ENCODE measurements around the gene ITGAD.
"Not testable (repeated sequence)": the region's sequence is repeated elsewhere in the genome, so short reads cannot be mapped to it uniquely, and the experiment has no call there.

The ITGAD gene

DNA sequence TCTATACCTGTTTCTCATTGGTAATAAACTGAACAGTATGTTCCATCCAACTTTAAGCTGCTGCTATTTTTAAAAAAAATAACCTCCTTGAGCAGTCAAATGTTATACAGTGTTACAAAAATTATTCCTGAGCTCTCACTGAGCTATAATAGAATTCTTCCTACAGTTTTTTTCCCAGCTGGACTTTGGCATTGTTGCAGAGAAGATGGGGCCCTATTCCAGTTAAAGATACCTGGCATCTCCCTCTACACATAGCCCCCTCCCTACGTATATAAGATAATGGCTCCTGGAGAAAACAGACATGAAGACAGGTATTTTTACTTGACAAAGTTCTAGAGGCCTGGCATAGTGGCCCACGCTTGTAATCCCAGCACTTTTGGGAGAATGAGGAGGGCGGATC lies 36.7 kb downstream of the ITGAD start:
- DNase-seq (ENCODE audit: low read depth in 2 of 2): no peak

DNA sequence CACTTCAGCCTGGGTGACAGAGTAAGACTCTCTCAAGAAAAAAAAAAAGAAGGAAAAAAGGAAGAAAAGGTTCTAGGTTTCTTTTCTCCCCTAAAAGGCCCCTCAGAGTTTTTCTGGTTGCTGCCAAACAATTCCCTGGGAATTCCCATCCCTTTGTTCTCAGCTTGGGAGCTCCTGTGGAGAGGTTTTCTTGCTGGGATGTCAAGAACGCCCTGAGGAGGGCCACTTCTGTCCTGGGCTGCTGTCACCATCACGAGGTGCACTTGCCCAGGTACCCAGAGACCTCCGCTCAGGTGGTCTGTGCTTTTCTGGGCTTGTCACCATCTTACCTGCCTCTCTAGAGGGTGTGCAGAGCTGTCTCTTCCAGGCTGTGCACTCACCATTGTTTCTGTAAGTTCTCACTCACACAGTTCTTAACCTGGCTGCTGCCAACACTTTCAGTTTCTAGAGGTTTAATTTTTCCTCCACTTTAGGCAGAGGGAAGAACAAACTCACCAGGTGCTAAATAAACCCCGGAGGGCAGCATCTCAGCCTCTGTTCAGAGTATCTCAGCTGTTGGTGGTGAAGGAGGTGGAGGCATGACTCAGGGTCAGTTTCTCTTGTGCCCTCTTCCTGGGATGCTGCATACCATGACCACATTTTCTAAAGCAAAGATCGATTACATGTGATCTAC lies 37.4 kb downstream of the ITGAD start:
- no peak for DNase-seq (ENCODE audit: low read depth in 2 of 2)

DNA sequence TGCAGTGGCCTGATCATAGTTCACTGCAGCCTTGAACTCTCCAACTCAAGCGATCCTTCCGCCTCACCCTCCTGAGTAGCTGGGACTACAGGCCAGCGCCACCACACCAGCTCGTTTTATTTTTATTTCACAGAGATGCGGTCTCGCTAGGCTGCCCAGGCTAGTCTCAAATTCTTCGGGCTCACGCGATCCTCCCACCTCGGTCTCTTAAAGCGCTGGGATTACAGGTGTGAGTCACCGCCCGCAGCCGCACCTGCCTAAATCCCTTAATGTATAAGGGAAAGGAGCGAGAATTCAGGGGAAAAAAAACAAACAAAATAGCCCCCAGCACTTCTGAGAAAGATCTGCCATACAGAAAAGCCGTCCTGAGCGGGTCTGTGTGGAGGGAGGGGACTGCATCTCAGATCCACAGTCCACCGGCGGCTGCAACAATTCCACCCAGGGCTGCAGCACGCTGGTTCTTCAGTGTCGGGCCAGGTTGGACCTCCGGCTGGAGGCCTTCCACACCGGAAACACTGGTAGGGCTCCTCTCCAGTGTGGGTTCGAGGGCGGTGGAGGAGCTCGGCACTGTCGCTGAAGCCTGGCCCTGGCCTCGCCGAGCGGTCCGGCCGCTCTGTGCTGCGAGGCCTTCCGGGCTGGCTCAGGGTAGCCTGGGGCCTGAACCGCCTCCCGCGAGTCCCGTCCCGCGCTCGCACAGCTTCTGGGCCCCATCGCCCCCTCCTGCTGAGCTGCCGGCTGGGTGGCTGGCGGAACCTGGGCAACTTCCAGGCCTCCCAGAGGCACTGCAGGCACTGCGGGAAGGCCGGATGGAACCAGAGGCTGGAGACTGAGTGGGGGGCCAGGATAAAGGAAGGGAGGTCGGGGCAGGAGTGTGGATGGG lies 42.4 kb downstream of the ITGAD start:
- DNase-seq (ENCODE audit: low read depth in 2 of 2): no peak

DNA sequence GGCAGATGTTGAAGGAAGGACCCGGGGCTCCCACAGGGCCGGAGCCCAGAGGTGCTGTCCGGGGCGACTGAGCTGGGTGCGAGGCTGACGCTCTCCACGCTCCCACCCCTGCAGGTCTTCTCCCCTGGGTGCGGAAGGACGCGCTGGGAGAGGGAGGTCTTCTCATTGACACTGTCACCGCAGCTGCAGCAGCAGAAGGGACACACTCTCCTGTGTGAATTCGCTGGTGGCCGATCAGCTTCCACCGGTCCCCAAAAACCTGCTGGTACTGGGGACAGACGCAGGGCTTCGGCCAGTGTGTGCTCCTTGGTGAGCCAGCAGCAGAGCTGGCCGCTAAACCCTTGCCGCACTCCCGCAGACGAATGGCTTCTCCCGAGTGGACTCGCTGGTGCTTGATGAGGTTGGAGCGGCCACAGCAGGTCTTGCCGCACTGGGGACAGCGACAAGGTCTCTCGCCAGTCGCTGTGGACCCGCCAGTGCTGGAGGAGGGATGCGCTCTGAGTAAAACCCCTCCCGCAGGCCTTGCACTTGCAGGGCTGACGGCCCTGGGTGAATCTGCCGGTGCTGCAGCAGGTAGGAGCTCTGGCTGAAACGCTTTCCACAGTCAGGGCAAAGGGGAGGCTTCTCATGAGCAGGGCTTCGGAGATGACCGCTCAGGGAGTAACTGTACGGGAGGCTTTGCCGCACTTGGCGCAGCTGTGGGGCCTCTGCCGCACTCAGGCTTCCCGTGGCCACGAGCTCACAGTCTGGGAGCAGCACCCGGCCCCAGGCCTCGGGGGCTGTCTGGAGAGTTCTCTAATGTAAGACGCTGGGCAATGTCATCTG lies 43.3 kb downstream of the ITGAD start:
- no peak for DNase-seq (ENCODE audit: low read depth in 2 of 2)

DNA sequence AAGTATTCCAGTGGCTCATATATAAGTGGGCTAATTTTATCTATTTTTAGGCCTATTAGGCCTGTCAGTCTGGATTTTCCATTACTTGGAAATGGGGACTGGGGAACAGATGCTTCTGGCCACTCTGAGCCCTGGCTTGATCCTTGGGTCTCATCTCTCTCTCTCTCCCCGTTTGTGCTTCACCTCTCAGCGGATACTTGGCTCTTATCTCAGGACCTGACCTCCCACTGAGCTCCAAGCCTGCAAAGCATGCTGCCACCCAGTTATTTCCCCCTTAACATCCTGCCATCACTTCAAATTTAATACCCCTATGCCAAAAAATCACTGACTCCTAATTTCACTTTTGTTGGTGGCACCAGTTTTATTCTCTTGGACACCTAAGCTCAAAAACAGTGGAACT lies 45.3 kb downstream of the ITGAD start:
- DNase-seq (ENCODE audit: low read depth in 2 of 2): no peak

DNA sequence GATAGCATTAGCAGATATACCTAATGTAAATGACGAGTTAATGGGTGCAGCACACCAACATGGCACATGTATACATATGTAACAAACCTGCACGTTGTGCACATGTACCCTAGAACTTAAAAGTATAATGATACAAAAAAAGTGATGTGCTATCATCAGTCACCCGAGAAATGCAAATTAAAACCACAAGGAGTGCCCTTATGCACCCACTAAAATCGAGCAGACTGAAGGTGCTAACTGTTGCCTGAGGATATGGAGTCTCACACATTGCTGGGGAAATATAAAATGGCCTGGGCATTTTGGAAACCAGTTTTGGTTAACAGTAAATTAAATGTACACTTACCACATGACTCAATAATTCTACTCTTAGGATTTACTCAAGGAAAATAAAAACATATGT lies 45.9 kb downstream of the ITGAD start:
- DNase-seq (ENCODE audit: low read depth in 2 of 2): not testable (repeated sequence)

DNA sequence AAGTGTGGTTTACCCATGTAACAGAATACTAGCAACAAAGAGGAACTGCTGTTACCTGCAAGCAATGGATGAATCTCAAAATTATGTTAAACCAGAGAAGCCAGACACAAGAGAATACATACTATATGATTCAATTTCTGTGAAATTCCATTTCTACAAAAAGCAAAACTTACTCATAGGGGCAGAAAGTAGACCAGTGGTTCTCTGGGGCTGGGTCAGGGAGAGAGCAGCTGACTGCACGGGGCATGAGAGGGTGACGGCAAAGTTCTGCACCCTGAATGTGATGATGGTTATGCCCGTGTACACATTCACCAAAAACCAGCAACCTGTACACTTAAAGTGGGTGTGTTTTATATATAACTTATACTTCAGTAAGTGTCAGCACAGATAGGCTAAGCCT lies 46.4 kb downstream of the ITGAD start:
- no peak for DNase-seq (ENCODE audit: low read depth in 2 of 2)

DNA sequence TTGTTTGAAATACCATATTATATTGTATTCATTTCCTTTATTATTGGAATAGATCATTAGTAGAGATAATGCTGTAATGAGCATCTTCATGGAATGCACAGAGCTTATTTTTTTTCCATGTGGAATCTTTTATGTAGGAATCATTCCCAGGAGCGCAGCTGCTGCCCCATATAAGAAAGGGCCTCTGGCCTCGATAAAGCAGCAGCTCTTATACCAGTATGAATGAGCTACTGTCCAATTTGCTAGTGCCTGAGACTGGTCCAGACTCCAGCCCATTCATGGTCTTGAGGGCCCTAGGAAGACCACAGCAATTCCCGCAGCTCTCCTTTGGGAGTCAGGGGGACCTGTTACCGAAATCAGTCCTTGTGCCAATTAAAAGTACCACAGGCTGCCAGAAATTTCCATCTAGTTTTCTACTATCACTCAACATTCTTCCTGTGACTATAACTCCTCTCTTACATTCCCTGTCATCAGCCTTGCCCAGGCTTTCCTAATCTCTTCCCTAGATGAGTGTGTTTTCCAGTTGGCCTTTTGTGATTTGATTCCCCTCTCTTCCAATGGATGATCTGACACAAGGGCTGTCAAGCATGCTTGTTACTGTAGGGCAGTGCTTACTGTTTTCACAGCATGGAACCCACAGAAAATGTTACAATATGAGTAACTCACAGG lies 47.5 kb downstream of the ITGAD start:
- no peak for DNase-seq (ENCODE audit: low read depth in 2 of 2)

DNA sequence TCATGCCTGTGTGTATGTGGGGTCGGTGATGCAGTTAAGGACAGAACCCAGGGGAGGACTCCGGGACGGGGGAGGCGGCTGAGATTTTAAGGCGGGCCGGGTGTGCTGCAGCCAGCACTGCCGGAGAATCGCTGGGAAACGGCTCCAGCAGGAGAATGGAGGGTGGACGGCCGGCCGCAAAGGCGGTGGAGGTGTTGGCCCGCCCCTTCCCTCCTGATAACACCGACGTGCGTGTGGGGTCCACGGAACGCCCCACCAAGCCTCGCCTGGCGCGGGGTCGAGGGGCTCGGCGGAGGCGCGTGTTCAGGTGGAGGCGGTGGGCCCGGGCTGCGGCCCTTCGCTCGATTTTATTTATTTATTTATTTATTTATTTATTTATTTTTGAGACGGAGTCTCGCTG lies 48.8 kb downstream of the ITGAD start:
- DNase-seq (ENCODE audit: low read depth in 2 of 2): no peak

DNA sequence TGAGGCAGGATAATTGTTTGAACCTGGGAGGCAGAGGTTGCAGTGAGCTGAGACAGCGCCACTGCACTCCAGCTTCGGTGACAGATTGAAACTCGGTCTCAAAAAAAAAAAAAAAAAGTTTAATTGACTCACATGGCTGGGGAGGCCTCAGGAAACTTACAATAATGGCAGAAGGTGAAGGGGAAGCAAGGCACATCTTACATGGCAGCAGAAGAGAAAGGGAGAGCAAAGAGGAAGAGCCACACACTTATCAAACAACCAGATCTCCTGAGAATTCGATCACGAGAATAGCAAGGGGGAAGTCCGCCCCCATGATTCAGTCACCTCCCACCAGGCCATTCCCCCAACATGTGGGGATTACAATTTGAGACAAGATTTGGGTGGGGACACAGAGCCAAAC lies 52.8 kb downstream of the ITGAD start:
- not testable (repeated sequence) for DNase-seq (ENCODE audit: low read depth in 2 of 2)

DNA sequence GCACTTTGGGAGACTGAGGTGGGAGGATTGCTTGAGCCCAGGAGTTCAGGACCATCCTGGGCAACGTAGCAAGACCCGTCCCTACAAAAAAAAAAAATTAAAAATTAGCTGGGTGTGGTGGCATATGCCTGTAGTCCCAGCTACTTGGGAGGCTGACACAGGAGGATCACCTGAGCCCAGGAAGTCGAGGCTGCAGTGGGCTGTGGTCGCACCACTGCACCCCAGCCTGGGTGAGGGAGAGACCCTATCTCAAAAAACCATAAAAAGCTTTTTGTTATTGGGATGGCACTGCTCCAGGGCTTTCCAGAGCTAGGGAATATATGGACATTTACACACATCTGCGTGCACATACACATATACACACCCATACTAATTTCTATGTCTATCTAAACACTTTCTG lies 58.1 kb downstream of the ITGAD start:
- no peak for DNase-seq (ENCODE audit: low read depth in 2 of 2)

DNA sequence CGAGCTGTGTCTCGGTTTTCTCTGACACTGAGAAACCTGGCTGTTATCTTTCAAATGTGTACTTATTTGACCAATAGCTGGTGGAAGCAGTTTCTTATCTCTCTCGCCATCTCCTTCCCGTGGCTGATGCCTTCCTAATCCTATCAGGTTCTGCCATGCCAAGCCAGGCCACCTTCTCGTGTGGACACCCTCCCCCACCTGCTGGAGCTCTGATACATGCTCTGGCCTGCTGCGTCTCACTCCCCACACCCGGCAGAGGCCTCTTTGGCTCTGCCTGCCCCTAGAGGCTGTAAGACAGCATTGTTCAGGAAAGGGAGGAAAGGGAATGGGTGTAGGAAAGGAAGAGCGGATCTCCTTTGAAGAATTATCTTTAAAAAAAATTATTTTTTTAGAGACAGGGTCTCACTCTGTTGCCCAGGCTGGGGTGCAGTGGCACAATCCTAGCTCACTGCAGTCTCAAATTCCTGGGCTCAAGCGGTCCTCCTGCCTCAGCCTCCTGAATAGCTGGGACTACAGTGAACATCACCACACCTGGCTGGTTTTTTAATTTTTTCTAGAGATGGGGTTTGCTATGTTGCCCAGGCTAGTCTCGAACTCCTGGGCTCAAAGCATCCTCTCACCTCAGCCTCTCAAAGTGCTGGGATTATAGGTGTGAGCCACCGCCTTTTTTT lies 58.7 kb downstream of the ITGAD start:
- peak in 1 of 2 experiments; percentile 48 for DNase-seq (ENCODE audit: low read depth in 2 of 2)

DNA sequence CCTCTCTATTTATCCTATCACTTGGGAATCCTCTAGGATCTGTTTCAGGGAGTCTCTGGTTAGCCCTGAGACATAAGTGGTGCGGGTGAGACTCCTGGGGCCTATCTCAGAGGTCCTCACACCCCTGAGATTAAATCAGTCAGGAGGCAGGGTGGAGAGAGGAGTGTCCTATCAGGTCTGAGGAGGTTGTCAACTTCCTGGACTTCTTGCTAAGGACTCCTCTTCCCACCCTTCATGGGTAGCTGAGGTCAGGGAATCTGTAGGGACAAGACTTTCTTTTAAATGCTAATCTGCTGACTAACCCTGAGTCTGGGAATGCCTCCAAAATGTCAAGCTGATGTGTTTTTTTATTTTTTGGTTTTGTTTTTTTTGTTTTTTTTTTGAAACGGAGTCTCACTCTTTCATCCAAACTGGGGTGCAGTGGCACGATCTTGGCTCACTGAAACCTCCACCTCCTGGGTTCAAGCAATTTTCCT lies 59.5 kb downstream of the ITGAD start:
- DNase-seq (ENCODE audit: low read depth in 2 of 2): peak; percentile 71 to 74

DNA sequence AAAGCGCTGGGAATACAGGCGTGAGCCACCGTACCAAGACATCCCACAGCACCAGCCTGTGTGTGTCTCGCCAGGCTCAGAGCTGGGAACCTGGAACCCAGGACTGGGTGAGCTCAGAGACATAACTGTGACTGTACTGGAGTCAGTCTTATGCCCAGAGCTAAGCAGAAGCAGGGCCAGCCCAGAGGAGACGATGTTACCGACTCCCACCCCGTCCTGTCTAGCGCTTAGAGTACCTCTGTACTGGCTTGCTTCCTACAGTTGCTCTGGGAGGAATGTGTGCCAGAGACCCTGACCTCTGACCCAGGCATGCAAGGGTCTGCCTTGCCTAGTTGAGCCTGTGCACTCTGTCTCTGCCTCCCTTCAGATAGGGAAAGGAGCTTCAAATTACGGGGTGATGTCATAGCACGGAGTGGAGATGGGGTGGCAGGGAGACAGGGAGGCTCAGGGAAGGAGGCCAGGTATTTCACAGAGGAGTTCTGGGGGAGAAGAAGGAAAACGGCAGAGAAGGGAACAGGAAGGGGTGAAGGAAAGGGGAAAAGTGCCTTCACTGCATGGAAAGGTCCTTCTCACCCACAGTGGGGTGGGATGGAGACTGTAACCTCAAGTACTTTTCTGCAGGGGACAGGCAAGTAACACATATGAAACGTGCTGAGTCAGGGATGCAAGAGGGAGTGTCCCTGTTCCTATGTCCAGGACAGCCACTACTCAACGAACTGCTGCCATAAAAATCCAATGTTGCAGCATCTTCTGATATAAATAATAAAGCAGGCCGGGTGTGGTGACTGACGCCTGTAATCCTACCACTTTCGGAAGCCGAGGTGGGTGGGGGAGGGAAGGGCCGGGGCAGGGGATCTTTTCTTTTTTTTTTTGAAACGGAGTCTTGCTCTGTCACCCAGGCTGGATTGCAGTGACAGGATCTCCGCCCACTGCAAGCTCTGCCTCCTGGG lies 60.4 kb downstream of the ITGAD start:
- no peak for DNase-seq (ENCODE audit: low read depth in 2 of 2)

DNA sequence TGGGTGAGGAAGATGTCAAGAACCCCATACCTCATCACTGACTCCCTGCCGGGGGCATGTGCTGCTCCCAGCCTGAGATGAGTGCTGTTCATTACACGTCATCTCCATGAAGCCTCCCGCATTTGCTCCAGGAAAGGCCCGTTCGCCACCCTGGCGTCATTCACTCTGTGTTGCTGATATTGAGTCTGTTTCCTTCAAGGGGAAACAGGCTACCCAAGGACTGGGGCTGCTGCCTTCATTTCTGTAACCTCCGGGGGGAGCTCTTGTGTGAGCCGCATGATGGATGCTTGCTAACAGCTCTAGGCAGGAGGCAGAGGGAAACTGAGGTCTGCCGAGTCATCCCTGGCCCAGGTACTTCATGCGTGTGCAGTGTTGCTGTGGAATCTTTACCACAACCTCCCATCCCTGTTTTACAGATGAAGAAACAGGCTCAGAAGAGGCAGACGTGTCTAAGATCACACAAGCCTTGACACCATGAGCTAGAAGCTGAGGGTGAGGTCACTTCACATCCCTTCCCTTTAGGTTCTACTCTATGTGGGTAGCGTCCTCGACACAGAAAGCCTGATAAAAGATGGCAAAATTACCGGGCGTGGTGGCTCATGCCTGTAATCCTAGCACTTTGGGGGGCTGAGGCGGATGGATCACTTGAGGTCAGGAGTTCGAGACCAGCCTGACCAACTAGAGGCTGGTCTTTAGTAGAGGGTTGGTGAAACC lies 62.6 kb downstream of the ITGAD start:
- DNase-seq (ENCODE audit: low read depth in 2 of 2): no peak

DNA sequence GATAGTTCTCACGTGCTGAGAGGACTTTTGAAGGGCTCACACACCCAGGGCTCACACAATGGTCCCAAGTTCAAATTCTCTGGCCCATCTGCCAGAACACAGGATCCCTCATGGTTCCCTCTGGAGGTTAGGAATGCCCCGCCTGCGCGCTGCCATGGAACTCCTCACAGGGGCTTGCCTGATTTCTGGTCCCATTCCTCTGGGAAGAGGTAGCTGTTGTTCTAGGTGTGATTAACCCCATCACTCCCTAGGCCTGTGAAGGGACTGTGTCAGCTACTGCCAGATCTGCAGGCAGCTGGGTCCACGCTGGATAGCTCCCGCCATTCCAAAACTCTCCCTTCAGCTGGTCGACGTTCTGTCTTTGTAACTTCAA lies 63.8 kb downstream of the ITGAD start:
- DNase-seq (ENCODE audit: low read depth in 2 of 2): no peak

DNA sequence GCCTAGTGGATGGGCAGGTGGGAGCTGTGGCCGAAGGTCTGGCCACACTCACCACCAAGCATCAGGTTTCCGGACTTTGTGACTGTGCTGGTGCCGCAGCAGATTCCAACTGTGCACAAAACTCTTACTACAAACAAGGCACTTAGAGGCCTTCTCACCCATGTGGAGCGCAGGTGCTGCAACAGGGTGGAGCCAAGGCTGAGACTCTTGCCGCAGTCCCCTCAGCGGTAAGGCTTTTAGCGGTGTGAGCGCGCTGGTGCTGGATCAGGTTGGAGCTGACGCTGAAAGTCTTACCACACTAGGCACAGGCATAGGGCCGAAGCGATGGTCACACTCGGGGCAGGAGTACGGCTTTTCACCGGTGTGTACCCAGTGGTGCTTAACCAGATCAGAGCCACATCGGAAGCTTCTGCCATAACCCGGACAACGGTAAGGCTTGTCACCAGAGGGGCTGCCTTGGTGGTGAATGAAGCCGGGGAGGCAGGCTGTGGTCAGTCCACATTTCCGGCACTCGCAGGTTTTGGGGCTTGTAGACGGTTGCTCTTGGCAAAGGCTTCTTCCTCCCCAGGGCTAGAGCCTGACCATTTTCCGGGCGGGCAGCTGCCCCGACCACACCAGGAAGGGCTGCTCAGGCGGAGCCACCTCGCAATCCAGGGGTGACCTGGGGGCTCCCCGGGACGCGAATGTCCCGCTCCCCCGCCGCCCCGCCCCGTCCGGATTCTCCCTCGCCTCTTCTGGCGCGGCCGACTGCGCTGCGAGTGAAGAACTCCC lies 65.1 kb downstream of the ITGAD start:
- no peak for DNase-seq (ENCODE audit: low read depth in 2 of 2)

DNA sequence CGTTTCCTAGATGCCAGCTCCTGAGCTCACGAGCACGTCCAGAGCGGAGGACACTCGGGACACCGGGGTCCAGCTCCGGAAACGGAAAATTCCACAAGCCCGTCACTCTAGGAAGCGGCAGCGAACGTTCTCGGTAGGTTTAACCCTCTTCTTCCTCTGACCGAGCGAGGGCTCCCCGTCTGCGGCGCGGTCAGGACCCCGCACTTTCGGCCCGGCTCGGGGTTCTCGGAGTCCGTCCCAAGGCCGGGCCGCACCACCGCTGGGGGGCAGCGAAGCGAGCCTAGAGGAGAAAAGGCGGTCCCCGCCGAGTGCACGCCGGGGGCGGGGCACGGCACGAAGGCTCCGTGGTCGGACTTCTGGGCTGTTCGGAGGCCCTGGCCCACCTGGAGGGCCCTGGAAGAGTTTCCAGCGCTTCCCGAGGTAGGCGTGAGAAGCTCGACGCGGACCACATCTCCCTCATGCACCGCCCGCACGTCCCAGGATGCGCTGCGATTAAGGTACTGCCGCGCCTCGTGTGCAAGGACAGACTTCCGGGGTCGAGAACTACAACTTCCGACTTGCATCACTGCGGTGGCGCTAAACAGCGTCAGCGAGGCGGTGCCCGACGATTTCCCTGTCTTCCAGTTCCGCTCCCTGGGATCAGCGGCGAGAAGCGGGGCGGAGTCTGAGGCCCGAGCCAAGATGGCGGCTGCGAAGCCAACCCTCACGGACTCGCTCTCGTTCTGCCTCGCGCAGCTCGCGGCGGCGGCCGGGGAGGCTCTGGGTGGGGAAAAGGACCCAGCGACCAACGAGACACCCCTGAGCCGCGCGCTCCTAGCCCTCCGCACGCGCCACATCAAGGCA lies 65.9 kb downstream of the ITGAD start, which contains the start of gene ARMC5:
TSS of gene ARMC5 (plus strand) at position 658 of the 843 bp plus-strand sequence. CDS start at position 682, 24 bp downstream.
- DNase-seq (ENCODE audit: low read depth in 2 of 2): peak; percentile 96

Data from fibroblast of skin of left quadriceps (primary cell).